WERI-Rb-1 (cell line): Measurements from ENCODE around the gene PRKAG2.

Experiments used
- DNase-seq: peaks from one replicate; pipeline ENCODE4 v3.0.0-alpha.2; 2020
- H3K27ac ChIP-seq: fragments of 250-450 bp; sonication (Bioruptor Pico); 2 replicates; pipeline ENCODE4 v1.5.1; 2020; ENCODE audit warnings: mild to moderate bottlenecking, moderate library complexity
- H3K27me3 ChIP-seq: fragments of 250-450 bp; sonication (Bioruptor Pico); 2 replicates; pipeline ENCODE4 v1.5.1; 2021; ENCODE audit warnings: mild to moderate bottlenecking, low read depth, moderate library complexity; ENCODE audit not compliant: insufficient read depth, severe bottlenecking
- H3K36me3 ChIP-seq: fragments of 250-450 bp; sonication (Bioruptor Pico); 2 replicates; pipeline ENCODE4 v1.5.1; 2020; ENCODE audit warnings: mild to moderate bottlenecking, moderate library complexity
- H3K4me3 ChIP-seq: 2 replicates; pipeline ENCODE4 v1.5.1; 2011; ENCODE audit warnings: low read depth, mild to moderate bottlenecking, control low read depth, low read length
- H3K9me3 ChIP-seq: fragments of 250-450 bp; sonication (Bioruptor Pico); 2 replicates; pipeline ENCODE4 v1.5.1; 2021; ENCODE audit warnings: mild to moderate bottlenecking, moderate library complexity; ENCODE audit not compliant: severe bottlenecking
- CTCF ChIP-seq: IDR thresholded peaks from 2 replicates; pipeline ENCODE4 v1.5.1; 2011; ENCODE audit warnings: low read depth, mild to moderate bottlenecking, control low read depth, inconsistent platforms, low read length

PRKAG2 gene

GRCh38 chr7:151744656-151745638 is 132.0 kb downstream of the PRKAG2 start:
- H3K27me3 ChIP-seq, result no peaks in the 10 kb centered on the region
- TF ChIP-seq CTCF, result no peak
- no peak overlapping the region for H3K4me3 ChIP-seq
- no peak overlapping the region for H3K27ac ChIP-seq
- H3K36me3 ChIP-seq, result no peaks in the 10 kb centered on the region
- no peak for DNase-seq
- H3K9me3 ChIP-seq, result no peaks in the 10 kb centered on the region

DNA sequence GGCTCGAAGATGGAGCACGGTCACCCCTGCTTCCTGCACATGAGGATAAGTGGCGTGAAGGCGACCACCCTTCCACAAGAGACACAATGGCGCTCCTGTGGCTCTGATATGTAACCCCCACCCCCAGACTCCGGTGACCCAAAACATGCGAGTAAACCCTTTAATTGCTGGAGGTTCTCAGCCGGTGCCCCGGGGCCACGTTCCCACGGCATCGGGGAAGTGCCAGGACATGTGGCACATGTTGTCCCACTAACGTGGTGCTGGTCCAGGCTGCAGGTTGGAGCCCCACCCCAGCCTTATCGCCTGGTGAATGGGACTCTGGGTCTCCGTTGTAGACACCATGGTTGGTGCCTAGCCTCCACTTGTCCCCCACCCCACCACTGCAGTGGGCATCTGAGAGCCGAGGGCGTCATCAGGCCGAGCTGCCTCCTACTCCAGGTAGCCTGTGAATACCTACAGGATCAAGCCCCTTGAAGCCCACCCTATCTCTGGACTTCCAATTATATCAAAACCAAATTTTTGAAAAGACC is 132.8 kb downstream of the PRKAG2 start:
- H3K27me3 ChIP-seq, result no peaks in the 10 kb centered on the region
- no peaks in the 10 kb centered on the region for H3K36me3 ChIP-seq
- no peaks in the 10 kb centered on the region for H3K9me3 ChIP-seq
- H3K4me3 ChIP-seq, result no peak overlapping the region
- no peak for TF ChIP-seq CTCF
- H3K27ac ChIP-seq, result no peak overlapping the region
- no peak for DNase-seq

- Histone ChIP-seq H3K27me3 (no peaks in the 10 kb centered on the region), H3K4me3 (no peak overlapping the region), H3K27ac (no peak overlapping the region), H3K36me3 (no peaks in the 10 kb centered on the region), H3K9me3 (no peaks in the 10 kb centered on the region)
- DNase-seq, result no peak
- no peak for TF ChIP-seq CTCF
These were observed 133.4 kb downstream of the PRKAG2 start for GRCh38 chr7:151743481-151743983.

DNA sequence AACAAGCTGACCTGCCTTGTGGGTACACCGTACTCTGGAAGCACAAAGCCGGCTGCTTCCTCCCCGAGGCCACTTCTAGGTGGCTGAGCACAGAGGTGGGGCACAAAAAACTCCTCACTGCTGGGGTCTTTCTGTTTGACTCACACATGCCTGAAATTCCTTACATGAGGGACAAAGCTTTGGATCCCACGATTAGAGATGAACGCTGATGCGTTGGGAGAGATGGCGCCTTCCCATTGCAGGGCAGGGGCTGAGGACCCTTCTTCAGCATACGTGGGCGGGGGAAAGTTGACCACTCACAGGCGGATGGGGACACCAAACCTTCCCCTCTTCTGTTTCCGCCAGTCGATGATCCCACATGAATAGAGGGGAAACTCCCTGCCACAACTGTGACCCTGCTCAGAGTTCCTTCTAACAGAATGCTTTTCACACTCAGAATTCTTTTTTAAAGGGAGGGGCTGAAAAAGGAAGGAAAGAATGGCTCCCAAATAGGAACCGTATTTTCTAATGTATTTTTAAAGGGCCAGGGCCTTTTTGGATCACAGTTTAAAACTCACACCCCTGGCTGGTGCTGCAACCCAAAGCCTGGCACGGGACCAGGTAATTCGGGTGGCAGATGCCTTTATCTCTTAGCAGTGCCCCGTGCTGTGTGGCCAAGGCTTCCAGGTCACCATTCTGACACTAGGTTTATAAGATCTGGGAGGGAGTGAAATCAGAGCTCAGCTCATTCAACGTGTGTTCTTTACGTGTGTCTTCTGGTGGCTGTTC is 134.0 kb downstream of the PRKAG2 start:
- H3K9me3 ChIP-seq, result no peaks in the 10 kb centered on the region
- DNase-seq, result no peak
- no peak for TF ChIP-seq CTCF
- H3K27ac ChIP-seq, result no peak overlapping the region
- no peaks in the 10 kb centered on the region for H3K36me3 ChIP-seq
- no peaks in the 10 kb centered on the region for H3K27me3 ChIP-seq
- no peak overlapping the region for H3K4me3 ChIP-seq

- H3K4me3 ChIP-seq, result no peak overlapping the region
- no peak overlapping the region for H3K27ac ChIP-seq
- no peaks in the 10 kb centered on the region for H3K36me3 ChIP-seq
- H3K9me3 ChIP-seq, result no peaks in the 10 kb centered on the region
- H3K27me3 ChIP-seq, result no peaks in the 10 kb centered on the region
- no peak for DNase-seq
- TF ChIP-seq CTCF, result no peak
These were observed 135.3 kb downstream of the PRKAG2 start for GRCh38 chr7:151741585-151741984.
